ENCODE results near the gene ZDHHC14. TPM values are rescaled to one million over a fixed set of nuclear protein-coding genes. Genes with fewer than 3 reads are reported as not detected.
"Not testable (repeated sequence)": the region's sequence is repeated elsewhere in the genome, so short reads cannot be mapped to it uniquely, and the experiment has no call there.

Gene ZDHHC14
- polyA plus RNA-seq, 3 donors, result 19.1 to 24.5 (median 21.2) TPM

DNA sequence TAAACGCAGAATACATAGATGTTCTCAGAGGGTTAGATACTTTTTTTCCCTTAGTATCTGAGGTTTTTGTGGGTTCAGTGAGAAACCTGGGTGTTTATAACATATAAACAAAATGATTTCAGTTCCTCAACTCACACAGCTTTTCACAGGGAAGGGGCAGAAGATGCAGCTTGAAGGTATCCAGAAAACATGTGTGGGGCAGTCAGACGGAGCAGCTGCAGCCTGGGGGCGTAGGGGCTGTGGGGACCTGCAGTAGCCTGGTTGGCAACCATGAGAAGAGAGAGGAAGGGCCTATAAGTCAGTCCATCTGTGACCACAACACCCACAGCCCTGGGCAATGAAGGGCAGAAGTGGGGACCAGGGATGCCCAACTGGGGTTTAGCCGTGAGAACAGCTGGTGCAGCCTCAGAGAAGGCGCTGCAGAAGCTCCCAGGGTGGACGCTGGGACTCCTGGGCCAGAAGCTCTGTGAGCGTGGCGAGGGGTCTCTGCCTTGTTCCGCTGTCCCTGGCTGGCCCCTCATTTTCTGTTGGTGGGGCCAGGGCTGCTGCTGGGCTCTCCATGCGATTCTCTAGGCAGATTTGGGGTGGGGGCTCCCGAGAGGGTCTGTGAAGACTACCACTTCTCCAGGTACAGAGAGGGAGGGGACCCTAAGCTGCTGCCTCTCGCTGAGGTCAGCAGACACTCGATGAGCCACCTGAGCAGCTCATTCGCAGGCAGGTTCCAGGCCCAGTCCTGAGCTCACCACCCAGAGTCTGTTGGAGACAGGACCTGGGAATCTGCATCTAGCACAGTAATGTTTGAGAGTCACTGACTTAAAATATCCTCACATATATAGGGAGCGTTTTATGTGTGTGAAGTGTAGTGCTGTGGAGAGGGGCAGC is 181.2 kb downstream of the ZDHHC14 start:
- no peak for DNase-seq

DNA sequence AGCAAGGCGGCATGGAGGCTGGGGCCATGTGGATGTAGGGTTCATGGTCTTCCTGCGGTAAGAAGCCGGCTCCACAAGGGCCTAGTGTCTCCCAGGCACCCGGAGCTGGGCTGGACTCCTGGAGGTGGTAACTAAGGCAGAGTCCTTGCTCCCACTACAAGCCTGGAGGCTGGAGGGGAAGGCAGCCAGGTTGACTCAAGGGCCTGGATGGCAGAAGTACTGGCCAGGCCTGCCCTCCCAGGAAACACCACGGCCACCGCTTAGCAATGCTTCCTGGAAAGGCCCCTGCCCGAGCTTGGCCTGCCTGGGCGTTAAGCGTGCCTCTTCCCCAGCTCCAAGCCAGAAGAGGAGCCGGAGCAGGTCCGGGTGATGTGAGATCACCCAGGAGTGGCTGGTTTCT is 182.0 kb downstream of the ZDHHC14 start:
- no peak for DNase-seq

- no peak for DNase-seq
These were observed 182.8 kb downstream of the ZDHHC14 start for GRCh38 chr6:157563611-157564284.

DNA sequence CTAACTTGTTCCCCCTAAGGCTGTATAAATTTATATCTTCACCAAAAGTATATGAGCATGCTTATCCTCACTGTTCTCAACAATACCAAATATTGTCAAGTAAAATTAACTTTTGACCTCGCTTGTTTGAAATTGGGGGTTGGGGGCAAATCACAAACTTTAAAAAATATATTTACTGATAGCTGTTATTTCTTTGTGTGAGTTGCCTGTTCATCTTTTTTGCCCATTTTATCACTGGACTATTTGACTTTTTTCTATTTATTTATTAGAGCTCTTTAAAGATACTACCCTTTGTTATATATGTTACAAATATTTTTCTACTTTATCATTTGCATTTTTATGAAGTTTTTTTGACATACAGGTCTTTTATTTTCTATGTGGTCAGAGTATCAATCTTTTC is 187.7 kb downstream of the ZDHHC14 start:
- DNase-seq, result no peak

GRCh38 chr6:157569543-157569942 is 188.6 kb downstream of the ZDHHC14 start:
- no peak for DNase-seq

DNA sequence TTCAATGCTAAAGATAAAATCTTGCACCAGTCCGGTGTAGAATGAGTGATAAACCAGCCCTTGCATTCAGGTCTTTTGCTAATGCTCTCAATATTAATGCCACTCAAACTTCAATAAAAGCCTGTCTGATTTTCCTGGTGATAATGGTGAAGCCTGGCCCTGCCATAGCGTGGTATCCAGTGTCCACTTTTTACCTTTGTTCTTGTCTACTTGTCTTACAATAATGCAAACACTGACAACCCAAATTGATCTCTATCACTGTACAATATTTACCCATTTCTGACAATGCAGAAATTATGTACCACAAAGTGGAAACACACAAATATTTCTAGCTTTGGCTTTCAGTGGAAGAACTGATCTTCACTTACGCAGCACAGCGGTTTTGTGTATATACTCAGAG is 189.1 kb downstream of the ZDHHC14 start:
- no peak for DNase-seq

DNA sequence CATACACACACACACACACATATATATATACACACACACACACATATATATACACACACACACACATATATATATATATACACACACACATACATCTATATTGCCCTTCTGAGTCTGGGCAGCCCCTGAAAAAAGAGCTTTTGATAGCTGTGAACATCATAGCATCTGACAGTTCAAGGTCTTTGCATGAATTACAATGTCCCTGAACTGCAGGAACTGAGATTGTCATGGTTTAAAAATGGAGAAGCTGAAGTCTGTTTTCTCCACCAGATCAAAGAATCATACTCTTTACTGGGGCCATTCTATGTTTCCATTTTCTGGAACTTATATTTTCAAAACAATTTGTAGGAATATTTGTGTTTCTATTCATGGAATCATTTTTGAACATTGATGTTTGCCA is 189.8 kb downstream of the ZDHHC14 start:
- no peak for DNase-seq

- no peak for DNase-seq
These were observed 190.3 kb downstream of the ZDHHC14 start for GRCh38 chr6:157571269-157571668.

DNA sequence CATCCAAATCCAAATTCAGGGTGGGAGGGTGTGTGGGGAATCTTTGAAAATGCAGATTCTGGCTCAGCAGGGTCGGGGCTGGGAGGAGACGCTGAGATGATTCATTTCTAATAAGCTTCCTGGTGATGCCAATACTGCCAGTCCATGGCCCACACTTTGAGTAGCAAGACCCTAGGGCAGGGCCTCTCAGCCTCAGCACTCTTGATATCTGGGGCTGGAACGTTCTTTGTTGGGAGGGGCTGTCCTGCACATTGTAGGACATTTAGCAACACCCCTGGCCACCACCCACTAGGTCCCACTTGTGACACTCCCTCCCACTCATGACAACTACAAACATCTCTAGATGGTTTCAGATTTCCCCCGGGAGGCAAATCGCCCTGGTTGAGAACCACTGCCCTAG is 191.0 kb downstream of the ZDHHC14 start:
- DNase-seq, result no peak

- no peak for DNase-seq
These were observed 193.9 kb downstream of the ZDHHC14 start for GRCh38 chr6:157574851-157575424.

GRCh38 chr6:157575436-157576145 is 194.6 kb downstream of the ZDHHC14 start:
- no peak for DNase-seq

- DNase-seq, result not testable (repeated sequence)
These were observed 196.0 kb downstream of the ZDHHC14 start for GRCh38 chr6:157576991-157577390.

DNA sequence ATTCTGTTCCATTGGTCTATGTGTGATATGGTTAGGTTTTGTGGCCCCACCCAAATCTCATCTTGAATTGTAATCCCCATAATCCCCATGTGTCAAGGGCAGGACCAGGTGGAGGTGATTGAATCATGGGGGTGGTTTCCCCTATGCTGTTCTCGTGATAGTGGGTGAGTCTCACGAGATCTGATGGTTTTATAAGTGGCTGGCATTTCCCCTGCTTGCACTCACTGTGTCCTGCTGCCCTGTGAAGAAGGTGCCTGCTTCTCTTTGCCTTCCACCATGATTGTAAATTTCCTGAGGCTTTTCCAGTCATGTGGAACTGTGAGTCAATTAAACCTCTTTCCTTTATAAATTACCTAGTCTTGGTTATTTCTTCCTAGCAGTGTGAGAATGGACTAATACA is 197.5 kb downstream of the ZDHHC14 start:
- DNase-seq, result not testable (repeated sequence)

DNA sequence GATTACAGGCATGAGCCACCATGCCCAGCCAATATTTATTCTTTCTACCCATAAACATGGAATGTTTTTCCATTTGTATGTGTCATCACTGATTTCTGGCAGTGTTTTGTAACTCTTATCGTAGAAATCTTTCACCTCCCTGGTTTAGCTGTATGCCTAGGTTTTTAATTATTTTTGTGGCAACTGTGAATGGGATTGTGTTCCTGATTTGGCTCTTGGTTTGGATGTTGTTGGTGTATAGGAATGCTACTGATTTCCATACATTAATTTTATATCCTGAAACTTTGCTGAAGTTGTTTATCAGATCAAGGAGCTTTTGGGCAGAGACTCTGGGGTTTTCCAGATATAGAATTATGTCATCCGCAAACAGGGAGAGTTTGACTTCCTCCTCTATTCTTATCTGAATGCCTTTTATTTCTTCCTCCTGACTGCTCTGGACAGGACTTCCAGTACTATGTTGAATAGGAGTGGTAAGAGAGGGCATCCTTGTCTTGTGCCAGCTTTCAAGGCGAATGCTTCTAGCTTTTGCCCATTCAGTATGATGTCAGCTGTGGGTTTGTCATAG is 198.6 kb downstream of the ZDHHC14 start:
- no peak for DNase-seq

DNA sequence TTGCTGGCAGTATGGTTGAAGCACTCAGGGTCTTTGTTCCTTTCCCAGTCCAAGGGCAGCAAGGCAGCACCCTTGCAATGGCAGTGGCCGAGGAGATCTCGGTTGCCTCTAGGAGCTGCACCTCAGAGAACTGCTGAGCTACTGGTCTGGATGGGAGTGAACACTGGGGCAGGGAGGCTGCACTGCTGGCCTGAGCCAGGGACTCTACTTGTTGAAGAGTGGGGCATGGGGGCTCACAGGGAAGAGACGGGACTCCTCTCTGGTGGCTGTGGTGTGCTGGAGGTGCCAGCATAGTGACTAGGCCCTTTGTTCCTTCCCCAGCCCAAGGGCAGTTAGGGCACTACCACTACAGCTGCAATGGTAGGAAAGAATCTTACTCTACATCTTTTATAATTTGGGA is 203.0 kb downstream of the ZDHHC14 start:
- DNase-seq, result no peak

DNA sequence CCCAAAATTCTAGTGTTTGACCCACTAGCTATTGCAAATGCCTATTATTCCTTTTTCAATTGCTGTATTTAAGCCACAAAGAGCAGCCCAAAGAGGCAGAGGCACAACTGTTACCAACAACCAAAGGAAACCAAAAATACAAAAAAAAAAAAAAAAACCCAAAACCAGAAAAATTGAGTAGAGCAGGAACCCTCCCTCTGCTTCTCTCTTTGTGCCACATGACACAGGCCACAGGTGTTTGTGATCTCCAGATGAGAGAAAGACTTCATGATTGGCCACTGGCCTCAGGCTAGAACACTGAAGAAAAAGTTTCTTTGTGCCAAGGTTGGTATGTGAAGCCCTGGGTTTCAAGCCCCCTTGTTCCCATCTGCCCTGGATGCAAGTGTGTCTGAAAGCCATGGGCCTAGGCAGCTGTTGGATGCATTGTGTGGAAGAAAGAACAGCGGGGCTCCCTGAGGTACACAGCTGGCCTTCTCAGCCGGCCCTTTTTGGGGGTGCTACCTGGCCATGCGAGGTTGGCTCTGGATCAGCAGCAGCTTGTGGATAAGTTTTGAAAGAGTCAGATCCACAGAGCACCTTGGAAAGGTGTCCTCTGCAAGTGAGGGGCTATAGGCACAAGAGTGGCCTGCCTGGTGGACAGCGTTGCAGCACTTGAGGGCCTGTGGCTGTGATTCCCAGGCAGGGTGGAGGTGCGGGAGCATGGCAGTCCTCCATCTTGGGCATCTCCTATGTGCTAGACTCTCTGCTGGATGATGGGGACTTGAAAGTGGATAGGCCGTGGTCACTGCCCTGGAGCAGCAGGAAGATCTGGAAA is 204.5 kb downstream of the ZDHHC14 start:
- no peak for DNase-seq

DNA sequence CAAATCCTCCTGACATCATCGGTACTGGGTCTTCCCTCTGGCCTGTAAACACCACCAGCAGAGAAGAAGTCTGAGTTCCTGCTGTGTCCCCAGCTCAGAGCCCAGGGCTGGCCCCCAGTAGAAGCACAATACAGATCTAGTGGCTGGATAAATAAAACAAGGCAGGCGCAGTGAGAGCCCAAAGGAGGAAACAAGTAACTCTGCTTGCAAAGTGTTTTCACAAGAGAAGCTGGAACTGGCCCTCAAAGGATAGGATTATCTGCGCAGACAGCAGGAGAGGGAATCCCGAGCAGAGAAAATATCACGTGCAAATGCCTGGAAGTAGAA is 205.1 kb downstream of the ZDHHC14 start:
- no peak for DNase-seq

- no peak for DNase-seq
These were observed 205.6 kb downstream of the ZDHHC14 start for GRCh38 chr6:157586476-157587126.

GRCh38 chr6:157587127-157587926 is 206.3 kb downstream of the ZDHHC14 start:
- DNase-seq, result no peak

- DNase-seq, result not testable (repeated sequence)
These were observed 209.7 kb downstream of the ZDHHC14 start for GRCh38 chr6:157590654-157591053.
